ENCODE results near the gene LAMA5. TPM values are rescaled to one million over a fixed set of nuclear protein-coding genes. Genes with fewer than 3 reads are reported as not detected.

LAMA5 gene
- total RNA-seq, 4 donors from 2014 or later = 13.0 to 35.8 (median 22.7) TPM

DNA sequence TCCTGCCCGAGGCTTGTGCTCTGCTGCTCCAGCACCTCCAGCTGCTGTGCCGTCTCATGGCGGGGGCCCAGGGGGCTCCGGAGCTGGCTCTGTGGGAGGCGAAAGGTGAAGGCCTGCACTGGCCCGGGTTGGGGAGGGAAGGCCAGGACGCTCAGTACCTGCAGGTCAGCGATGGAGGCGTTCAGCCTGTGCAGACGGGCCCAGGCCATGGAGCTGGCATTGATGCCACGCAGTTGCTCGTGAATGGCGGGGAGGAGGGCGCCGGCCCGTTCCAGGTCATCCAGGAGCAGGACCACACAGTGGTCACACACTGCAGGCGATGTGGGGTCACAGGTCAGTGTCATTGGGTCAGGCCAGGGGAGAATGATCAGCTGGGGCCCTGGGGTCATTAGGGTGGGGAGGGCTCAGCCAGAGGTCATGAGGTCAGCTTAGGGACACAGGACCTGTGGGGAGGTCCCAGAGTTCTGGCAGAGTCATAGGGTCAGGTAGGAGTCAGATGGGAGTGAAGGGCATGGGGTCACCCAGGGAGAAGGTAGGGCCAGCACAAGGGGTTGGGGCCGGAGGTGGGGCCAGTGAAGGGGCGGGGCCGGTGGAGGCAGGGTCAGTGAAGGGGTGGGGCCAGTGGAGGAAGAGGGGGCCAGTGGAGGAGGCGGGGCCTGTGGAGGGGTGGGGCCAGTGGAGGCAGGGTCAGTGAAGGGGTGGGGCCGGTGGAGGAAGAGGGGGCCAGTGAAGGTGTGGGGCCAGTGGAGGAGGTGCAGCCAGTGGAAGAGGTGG, 46.3 kb downstream of the LAMA5 start:
- in situ Hi-C loops (cut with MboI; ENCODE audit: low sequenced_read_pairs in 4 of 4) (no loop called here), intact Hi-C loops (cut with DNase I; ENCODE audit: low total_unique reads) (no loop called here)
- ATAC-seq (no peak), DNase-seq (no peak)
- peaks cover 0 to 19% of the 10 kb centered on the region in 2 donors for H3K36me3 ChIP-seq
- no peaks in the 10 kb centered on the region for H3K4me1 ChIP-seq
- H3K27ac ChIP-seq = no peak overlapping the region
- H3K4me3 ChIP-seq = no peak overlapping the region
- no peaks in the 10 kb centered on the region for H3K9me3 ChIP-seq
- TF ChIP-seq POLR2A (IDR thresholded peaks at IDR 0.05) = no peak
- TF ChIP-seq, protein P1, sequence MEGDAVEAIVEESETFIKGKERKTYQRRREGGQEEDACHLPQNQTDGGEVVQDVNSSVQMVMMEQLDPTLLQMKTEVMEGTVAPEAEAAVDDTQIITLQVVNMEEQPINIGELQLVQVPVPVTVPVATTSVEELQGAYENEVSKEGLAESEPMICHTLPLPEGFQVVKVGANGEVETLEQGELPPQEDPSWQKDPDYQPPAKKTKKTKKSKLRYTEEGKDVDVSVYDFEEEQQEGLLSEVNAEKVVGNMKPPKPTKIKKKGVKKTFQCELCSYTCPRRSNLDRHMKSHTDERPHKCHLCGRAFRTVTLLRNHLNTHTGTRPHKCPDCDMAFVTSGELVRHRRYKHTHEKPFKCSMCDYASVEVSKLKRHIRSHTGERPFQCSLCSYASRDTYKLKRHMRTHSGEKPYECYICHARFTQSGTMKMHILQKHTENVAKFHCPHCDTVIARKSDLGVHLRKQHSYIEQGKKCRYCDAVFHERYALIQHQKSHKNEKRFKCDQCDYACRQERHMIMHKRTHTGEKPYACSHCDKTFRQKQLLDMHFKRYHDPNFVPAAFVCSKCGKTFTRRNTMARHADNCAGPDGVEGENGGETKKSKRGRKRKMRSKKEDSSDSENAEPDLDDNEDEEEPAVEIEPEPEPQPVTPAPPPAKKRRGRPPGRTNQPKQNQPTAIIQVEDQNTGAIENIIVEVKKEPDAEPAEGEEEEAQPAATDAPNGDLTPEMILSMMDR (IDR thresholded peaks at IDR 0.05 in 4 of 5, conservative IDR thresholded peaks at IDR 0.05 in 1 of 5) = no peak
- no peaks in the 10 kb centered on the region for H3K27me3 ChIP-seq

DNA sequence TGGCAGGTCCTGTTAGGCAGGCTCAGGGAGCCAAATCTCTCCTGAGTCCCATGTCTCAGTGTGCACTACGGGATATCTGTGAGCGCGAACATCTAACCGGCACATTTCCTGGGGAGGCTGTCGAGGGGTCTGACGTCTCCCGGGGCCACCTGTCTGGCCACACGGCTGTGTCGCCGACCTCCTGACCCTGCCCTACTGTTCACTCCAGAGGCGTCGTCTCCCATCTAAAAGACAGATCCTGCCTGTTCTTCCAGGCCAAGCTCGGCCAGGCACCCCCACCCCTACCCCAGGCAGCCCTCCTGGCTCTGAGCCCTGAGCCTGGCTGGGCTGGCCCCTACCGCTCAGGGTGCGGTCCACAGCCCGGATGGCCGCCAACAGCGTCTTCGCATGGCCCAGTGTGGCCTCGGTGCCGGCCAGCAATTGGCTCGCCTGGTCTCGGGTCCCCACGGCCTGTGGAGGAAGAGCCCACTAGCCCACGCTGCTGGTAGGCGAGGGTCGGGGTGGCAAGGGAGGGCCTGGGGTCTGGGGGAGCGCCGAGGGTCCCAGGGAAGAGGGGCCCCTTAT, 47.7 kb downstream of the LAMA5 start:
- TF ChIP-seq, protein P1 (IDR thresholded peaks at IDR 0.05 in 4 of 5, conservative IDR thresholded peaks at IDR 0.05 in 1 of 5) = no peak
- TF ChIP-seq POLR2A (IDR thresholded peaks at IDR 0.05) = no peak
- ATAC-seq = no peak
- no peaks in the 10 kb centered on the region for H3K9me3 ChIP-seq
- in situ Hi-C loops (cut with MboI; ENCODE audit: low sequenced_read_pairs in 4 of 4) = no loop called here
- DNase-seq = no peak
- no peak overlapping the region for H3K27ac ChIP-seq
- H3K4me1 ChIP-seq = no peaks in the 10 kb centered on the region
- peaks cover 0 to 17% of the 10 kb centered on the region in 2 donors for H3K36me3 ChIP-seq
- H3K4me3 ChIP-seq = no peak overlapping the region
- intact Hi-C loops (cut with DNase I; ENCODE audit: low total_unique reads) = no loop called here
- H3K27me3 ChIP-seq = no peaks in the 10 kb centered on the region

DNA sequence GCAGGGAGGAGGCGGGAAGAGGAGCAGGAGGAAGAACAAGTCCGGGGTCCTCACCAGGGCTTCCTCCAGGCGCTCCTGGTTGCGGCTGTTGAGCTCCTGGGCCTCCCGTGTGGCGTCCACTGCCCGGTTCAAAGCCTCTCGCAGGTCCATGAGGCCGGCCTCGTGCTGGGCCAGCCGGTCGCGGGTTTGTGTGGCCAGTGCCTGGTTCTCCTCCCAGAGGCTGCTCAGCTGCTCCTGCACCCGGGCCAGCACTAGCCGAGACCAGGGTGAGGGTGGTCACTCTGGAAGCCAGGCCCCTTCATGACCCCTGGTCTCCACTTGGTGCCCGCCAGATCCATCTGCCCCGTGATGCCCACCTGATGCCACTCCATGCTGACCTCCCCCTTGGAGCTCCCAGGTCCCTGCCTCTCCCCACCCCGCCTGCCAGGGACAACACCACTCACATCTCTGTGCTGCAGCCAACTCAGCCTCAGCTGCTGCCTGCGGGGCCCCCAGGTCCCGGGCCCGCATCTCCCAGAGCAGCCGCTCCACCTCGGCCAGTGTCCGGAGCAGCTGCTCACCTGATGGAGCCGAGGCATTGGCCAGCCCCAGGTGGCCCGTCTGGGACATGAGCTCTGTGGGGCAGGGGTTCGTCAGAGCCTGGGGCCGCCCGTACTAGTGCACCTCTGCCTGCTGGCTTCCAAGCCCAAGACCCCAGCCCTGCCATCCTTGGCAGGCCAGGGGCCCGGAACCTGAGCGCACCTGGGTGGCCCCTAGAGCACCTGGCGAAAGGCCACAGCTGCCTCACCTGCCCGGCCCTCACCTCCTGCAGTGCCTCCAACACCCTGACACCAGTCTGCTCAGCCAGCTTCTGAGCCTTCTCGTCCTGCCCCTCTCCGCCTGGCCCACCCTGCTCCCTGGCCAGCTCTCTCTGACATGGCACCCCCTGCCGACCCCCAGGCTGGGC, 48.4 kb downstream of the LAMA5 start:
- Histone ChIP-seq H3K4me1 (no peaks in the 10 kb centered on the region), H3K27ac (no peak overlapping the region), H3K4me3 (no peak overlapping the region), H3K27me3 (no peaks in the 10 kb centered on the region), H3K36me3 (peaks cover 0 to 16% of the 10 kb centered on the region in 2 donors), H3K9me3 (no peaks in the 10 kb centered on the region)
- no peak for TF ChIP-seq POLR2A (IDR thresholded peaks at IDR 0.05)
- TF ChIP-seq, protein P1 (IDR thresholded peaks at IDR 0.05 in 4 of 5, conservative IDR thresholded peaks at IDR 0.05 in 1 of 5) = no peak
- intact Hi-C loops (cut with DNase I; ENCODE audit: low total_unique reads) (no loop called here), in situ Hi-C loops (cut with MboI; ENCODE audit: low sequenced_read_pairs in 4 of 4) (no loop called here)
- no peak for DNase-seq
- no peak for ATAC-seq

DNA sequence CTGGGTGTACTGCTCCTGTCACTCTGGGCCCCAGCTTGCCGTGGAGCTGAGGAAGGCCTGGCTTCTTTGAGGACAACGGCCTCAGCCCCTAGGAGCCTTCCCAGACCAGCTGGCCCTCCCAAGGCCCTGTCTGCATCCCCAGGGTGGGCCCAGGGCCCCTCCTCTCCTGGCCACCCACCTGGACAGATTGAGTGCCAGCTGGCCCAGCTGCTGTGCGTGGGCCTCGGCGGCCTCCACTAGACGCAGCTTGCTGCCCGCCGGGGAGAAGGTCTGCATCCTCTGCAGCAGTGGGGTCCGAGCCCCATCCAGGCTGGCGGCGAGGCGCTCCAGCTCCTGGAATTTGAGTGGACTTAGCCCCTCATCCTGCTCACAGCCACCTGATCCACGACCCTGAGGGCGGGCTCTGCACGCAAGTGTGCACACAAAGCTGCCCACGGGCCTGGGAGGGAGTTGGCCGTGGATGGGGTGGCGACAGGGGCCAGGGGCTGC, 49.9 kb downstream of the LAMA5 start:
- H3K4me1 ChIP-seq = no peaks in the 10 kb centered on the region
- DNase-seq = no peak

More for the DNA sequence above, 49.9 kb downstream of the LAMA5 start:
- TF ChIP-seq, protein P1 (IDR thresholded peaks at IDR 0.05 in 4 of 5, conservative IDR thresholded peaks at IDR 0.05 in 1 of 5) = no peak
- no peak for TF ChIP-seq POLR2A (IDR thresholded peaks at IDR 0.05)
- H3K4me3 ChIP-seq = no peak overlapping the region
- peaks cover 0 to 24% of the 10 kb centered on the region in 2 donors for H3K36me3 ChIP-seq
- no peaks in the 10 kb centered on the region for H3K9me3 ChIP-seq
- no peaks in the 10 kb centered on the region for H3K27me3 ChIP-seq
- intact Hi-C loops (cut with DNase I; ENCODE audit: low total_unique reads) = no loop called here
- in situ Hi-C loops (cut with MboI; ENCODE audit: low sequenced_read_pairs in 4 of 4) = no loop called here
- H3K27ac ChIP-seq = no peak overlapping the region
- no peak for ATAC-seq

Data from gastrocnemius medialis (tissue), 4 donors.